CD4-positive, alpha-beta T cell (primary cell): ENCODE measurements around the gene JARID2. TPM values are rescaled to one million over a fixed set of nuclear protein-coding genes. Genes with fewer than 3 reads are reported as not detected.

Experiments used
- ATAC-seq: fragments of 200-7000 bp; cut with Tn5 transposase; one replicate; pipeline ENCODE4 v1.10.0; 2022; ENCODE audit warnings: mild to moderate bottlenecking; ENCODE audit not compliant: poor library complexity
- CTCF ChIA-PET: fragments of 350-600 bp; sonication (Branson Sonifier 250); formaldehyde crosslinking; loops from one replicate; lab custom pipeline; 2021; ENCODE audit warnings: antibody characterized with exemption, inconsistent platforms; lab: Charles Lee
- POLR2A ChIA-PET: fragments of 350-600 bp; sonication (Branson Sonifier 250); formaldehyde crosslinking; loops from one replicate; lab custom pipeline; 2021; ENCODE audit warnings: antibody characterized with exemption, inconsistent platforms; lab: Charles Lee
- DNase-seq, 14 experiments: peaks; one replicate each; pipeline ENCODE4 v3.0.0-alpha.2; 2013 to 2020; ENCODE audit warnings: mixed read lengths in 2 of 14
- H3K27ac ChIP-seq, 2 donors: one replicate each; pipeline versions ENCODE4 v1.5.1 to v1.7.0; 2013; ENCODE audit warnings: low read length in 2 of 2, low read depth in 1 of 2, mild to moderate bottlenecking in 1 of 2
- H3K27me3 ChIP-seq, 2 experiments: 1 replicate in 1 of 2; 2 replicates in 1 of 2; pipeline versions ENCODE4 v1.6.1 to v1.7.0; 2013; ENCODE audit warnings: low read length in 2 of 2, control low read depth in 1 of 2, mild to moderate bottlenecking in 1 of 2, moderate library complexity in 1 of 2; ENCODE audit not compliant: insufficient read depth in 2 of 2, control insufficient read depth in 1 of 2
- H3K36me3 ChIP-seq: one replicate; pipeline ENCODE4 v1.6.1; 2013; ENCODE audit warnings: low read length, control low read depth; ENCODE audit not compliant: insufficient read depth
- H3K4me1 ChIP-seq: one replicate; pipeline ENCODE4 v1.6.1; 2013; ENCODE audit warnings: low read length, control low read depth; ENCODE audit not compliant: insufficient read depth
- H3K4me3 ChIP-seq: one replicate; pipeline ENCODE4 v1.5.1; 2013; ENCODE audit warnings: mild to moderate bottlenecking, low read length, moderate library complexity
- H3K9me3 ChIP-seq, 2 experiments: 1 replicate in 1 of 2; 2 replicates in 1 of 2; pipeline versions ENCODE4 v1.6.1 to v1.7.0; 2013; ENCODE audit warnings: low read length in 2 of 2, mild to moderate bottlenecking in 2 of 2, control low read depth in 1 of 2, moderate library complexity in 1 of 2; ENCODE audit not compliant: control insufficient read depth in 1 of 2, insufficient read depth in 1 of 2
- H3K27ac Mint-ChIP-seq: one replicate; pipeline ENCODE4 v1.8.0; 2020; ENCODE audit warnings: mixed read lengths
- H3K27me3 Mint-ChIP-seq: one replicate; pipeline ENCODE4 v1.8.0; 2021; ENCODE audit warnings: mixed read lengths
- H3K36me3 Mint-ChIP-seq: one replicate; pipeline ENCODE4 v1.8.0; 2021; ENCODE audit warnings: low read depth, mixed read lengths
- H3K4me1 Mint-ChIP-seq: one replicate; pipeline ENCODE4 v1.8.0; 2021; ENCODE audit warnings: low read depth, mixed read lengths
- H3K4me3 Mint-ChIP-seq: one replicate; pipeline ENCODE4 v1.8.0; 2020; ENCODE audit warnings: mild to moderate bottlenecking, mixed read lengths
- H3K9me3 Mint-ChIP-seq: one replicate; pipeline ENCODE4 v1.8.0; 2020; ENCODE audit warnings: mixed read lengths
- intact Hi-C, 2 experiments: fragments of 100-400 bp; cut with DNase I in 1 of 2; cut with micrococcal nuclease in 1 of 2; formaldehyde crosslinking; loops; one replicate each; pipeline versions ENCODE4 v1.15.1 to v1.9.0; 2023 to 2025; cut with DNase I, micrococcal nuclease
- total RNA-seq, 174 experiments: library from RNA in 2 of 174; stranded (reverse) in 2 of 174; gene quantifications; one replicate each; pipeline ENCODE4 v1.2.3 and lab custom pipeline; 2021 to 2026
- TF ChIP-seq, protein P1 (sequence below): fragments of 200-600 bp; IDR thresholded peaks from one replicate; pipeline ENCODE4 v1.8.0; 2022; ENCODE audit warnings: antibody characterized with exemption, mild to moderate bottlenecking

The JARID2 gene
- total RNA-seq, 2 experiments from 2014 or later: 32.0 to 33.0 TPM

DNA sequence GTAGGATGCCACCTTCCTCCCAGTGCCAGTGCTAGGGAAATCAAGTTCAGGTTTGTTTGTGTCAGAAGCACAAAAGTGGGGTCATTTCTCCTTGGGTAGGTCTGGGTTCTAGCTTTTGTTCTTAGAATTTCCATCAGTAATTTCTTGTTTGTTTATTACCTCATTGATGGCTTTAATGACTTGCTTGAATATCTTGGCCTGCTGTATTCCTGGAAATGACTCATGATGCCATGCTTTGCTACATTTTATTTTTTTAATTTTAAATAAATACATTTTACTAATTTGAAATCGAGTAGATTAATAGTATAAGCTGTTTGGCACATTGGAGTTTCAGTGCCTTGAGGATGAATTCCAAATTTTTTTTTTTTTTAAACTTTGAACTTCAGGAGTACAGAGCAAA lies 189.6 kb downstream of the JARID2 start:
- H3K4me1 ChIP-seq: peaks cover 53% of the 10 kb centered on the region
- POLR2A ChIA-PET: no interaction called here
- TF ChIP-seq, protein P1, sequence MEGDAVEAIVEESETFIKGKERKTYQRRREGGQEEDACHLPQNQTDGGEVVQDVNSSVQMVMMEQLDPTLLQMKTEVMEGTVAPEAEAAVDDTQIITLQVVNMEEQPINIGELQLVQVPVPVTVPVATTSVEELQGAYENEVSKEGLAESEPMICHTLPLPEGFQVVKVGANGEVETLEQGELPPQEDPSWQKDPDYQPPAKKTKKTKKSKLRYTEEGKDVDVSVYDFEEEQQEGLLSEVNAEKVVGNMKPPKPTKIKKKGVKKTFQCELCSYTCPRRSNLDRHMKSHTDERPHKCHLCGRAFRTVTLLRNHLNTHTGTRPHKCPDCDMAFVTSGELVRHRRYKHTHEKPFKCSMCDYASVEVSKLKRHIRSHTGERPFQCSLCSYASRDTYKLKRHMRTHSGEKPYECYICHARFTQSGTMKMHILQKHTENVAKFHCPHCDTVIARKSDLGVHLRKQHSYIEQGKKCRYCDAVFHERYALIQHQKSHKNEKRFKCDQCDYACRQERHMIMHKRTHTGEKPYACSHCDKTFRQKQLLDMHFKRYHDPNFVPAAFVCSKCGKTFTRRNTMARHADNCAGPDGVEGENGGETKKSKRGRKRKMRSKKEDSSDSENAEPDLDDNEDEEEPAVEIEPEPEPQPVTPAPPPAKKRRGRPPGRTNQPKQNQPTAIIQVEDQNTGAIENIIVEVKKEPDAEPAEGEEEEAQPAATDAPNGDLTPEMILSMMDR: no peak
- CTCF ChIA-PET: interaction anchor here (1.0 kb wide), 1 partner anchor 9 kb away, joined by 3 read pairs; no protein-coding TSS in a partner anchor
- Mint-ChIP-seq H3K27ac (no peak overlapping the region), H3K36me3 (no peaks in the 10 kb centered on the region), H3K27me3 (no peaks in the 10 kb centered on the region), H3K4me3 (no peak overlapping the region), H3K9me3 (no peaks in the 10 kb centered on the region), H3K4me1 (peaks cover 98% of the 10 kb centered on the region)
- no peak overlapping the region for H3K27ac ChIP-seq
- ATAC-seq (no peak), DNase-seq (no peak)
- no peak overlapping the region for H3K4me3 ChIP-seq
- no peaks in the 10 kb centered on the region for H3K36me3 ChIP-seq
- intact Hi-C loops: no loop called here
- H3K27me3 ChIP-seq: no peaks in the 10 kb centered on the region
- H3K9me3 ChIP-seq: no peaks in the 10 kb centered on the region

DNA sequence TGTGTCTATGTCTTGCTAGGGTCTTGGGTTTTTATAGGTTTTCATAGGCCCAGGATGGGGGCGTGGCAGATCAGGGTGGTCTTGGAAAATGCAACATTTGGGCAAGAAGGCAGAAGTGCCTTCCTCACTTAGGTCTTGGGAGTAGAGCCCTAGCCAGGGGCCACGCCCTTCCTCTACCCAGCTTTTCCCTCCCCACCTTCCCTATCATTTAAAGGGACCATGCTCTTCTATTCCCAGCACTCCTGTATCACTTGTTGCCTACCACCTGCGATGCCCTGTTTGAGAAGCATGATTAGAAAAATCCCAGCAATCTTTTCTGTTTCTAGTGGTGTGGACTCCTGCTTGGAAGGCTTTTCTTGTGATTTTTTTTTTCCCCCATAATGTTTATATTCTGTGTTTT lies 190.6 kb downstream of the JARID2 start:
- Histone ChIP-seq H3K4me3 (no peak overlapping the region), H3K36me3 (no peaks in the 10 kb centered on the region), H3K27ac (no peak overlapping the region), H3K9me3 (no peaks in the 10 kb centered on the region), H3K4me1 (peaks cover 53% of the 10 kb centered on the region), H3K27me3 (no peaks in the 10 kb centered on the region)
- H3K9me3 Mint-ChIP-seq: no peaks in the 10 kb centered on the region
- ATAC-seq (no peak), DNase-seq (no peak)
- peak overlapping the region; percentile 60 for H3K27ac Mint-ChIP-seq
- CTCF ChIA-PET: no interaction called here
- no peaks in the 10 kb centered on the region for H3K36me3 Mint-ChIP-seq
- intact Hi-C loops: no loop called here
- H3K4me1 Mint-ChIP-seq: peaks cover 98% of the 10 kb centered on the region
- no peaks in the 10 kb centered on the region for H3K27me3 Mint-ChIP-seq
- H3K4me3 Mint-ChIP-seq: no peak overlapping the region
- POLR2A ChIA-PET: no interaction called here
- TF ChIP-seq, protein P1: no peak

DNA sequence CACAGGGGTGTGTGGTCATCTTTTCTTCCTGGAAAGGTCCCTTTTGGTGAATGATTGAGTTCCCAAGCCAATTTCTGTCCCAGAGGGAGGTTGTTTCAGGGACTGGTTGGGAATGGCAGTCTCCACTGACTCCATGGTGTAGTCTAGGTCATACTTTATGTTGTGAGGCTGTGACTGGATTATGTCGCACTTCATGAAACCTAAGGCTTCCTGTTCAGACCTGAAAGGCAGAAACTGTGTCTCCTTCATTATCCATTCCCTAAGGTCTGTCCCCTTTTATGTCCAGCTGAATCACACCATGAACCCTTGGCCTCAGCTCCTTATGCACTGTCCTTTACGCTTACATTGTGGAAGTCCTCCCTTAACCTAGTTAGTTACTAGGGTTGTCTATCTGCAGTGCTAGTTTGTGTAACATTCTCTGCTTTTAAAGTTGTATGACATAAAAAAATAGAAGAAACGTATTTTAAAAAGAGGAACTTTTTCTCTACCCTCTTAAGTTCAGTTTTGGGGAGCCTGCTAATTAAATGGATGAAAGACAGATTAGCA lies 191.3 kb downstream of the JARID2 start:
- H3K27ac ChIP-seq: no peak overlapping the region
- H3K4me1 ChIP-seq: peaks cover 49% of the 10 kb centered on the region
- TF ChIP-seq, protein P1: no peak
- no peaks in the 10 kb centered on the region for H3K27me3 Mint-ChIP-seq
- no peaks in the 10 kb centered on the region for H3K36me3 Mint-ChIP-seq
- no peaks in the 10 kb centered on the region for H3K36me3 ChIP-seq
- intact Hi-C loops: no loop called here
- H3K9me3 ChIP-seq: no peaks in the 10 kb centered on the region
- DNase-seq (no peak), ATAC-seq (no peak)
- peaks cover 92% of the 10 kb centered on the region for H3K4me1 Mint-ChIP-seq
- no peak overlapping the region for H3K4me3 Mint-ChIP-seq
- H3K4me3 ChIP-seq: no peak overlapping the region
- peak overlapping the region; percentile 60 for H3K27ac Mint-ChIP-seq
- no peaks in the 10 kb centered on the region for H3K9me3 Mint-ChIP-seq
- POLR2A ChIA-PET: no interaction called here
- CTCF ChIA-PET: no interaction called here
- no peaks in the 10 kb centered on the region for H3K27me3 ChIP-seq
